GM21367 (cell line): ENCODE data around the gene NLRP12.
"Not testable (repeated sequence)": the region's sequence is repeated elsewhere in the genome, so short reads cannot be mapped to it uniquely, and the experiment has no call there.

Experiments used
- ATAC-seq: cut with Tn5 transposase; IDR thresholded peaks from one replicate; pipeline ENCODE4 v1.9.1; 2021; ENCODE audit not compliant: unreplicated experiment

The NLRP12 gene, protein sequence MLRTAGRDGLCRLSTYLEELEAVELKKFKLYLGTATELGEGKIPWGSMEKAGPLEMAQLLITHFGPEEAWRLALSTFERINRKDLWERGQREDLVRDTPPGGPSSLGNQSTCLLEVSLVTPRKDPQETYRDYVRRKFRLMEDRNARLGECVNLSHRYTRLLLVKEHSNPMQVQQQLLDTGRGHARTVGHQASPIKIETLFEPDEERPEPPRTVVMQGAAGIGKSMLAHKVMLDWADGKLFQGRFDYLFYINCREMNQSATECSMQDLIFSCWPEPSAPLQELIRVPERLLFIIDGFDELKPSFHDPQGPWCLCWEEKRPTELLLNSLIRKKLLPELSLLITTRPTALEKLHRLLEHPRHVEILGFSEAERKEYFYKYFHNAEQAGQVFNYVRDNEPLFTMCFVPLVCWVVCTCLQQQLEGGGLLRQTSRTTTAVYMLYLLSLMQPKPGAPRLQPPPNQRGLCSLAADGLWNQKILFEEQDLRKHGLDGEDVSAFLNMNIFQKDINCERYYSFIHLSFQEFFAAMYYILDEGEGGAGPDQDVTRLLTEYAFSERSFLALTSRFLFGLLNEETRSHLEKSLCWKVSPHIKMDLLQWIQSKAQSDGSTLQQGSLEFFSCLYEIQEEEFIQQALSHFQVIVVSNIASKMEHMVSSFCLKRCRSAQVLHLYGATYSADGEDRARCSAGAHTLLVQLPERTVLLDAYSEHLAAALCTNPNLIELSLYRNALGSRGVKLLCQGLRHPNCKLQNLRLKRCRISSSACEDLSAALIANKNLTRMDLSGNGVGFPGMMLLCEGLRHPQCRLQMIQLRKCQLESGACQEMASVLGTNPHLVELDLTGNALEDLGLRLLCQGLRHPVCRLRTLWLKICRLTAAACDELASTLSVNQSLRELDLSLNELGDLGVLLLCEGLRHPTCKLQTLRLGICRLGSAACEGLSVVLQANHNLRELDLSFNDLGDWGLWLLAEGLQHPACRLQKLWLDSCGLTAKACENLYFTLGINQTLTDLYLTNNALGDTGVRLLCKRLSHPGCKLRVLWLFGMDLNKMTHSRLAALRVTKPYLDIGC

GRCh38 chr19:53824134-53824611 is at the start of gene NLRP12:
Gene NLRP12 (minus strand): TSS chr19:53824314. CDS start chr19:53824174, 140 bp downstream.
- ATAC-seq, result no peak

- ATAC-seq, result no peak
Measured at GRCh38 chr19:53872762-53873161, 48.6 kb upstream of the NLRP12 start.

- ATAC-seq, result no peak
Measured at GRCh38 chr19:53871454-53871853, 47.3 kb upstream of the NLRP12 start.

DNA sequence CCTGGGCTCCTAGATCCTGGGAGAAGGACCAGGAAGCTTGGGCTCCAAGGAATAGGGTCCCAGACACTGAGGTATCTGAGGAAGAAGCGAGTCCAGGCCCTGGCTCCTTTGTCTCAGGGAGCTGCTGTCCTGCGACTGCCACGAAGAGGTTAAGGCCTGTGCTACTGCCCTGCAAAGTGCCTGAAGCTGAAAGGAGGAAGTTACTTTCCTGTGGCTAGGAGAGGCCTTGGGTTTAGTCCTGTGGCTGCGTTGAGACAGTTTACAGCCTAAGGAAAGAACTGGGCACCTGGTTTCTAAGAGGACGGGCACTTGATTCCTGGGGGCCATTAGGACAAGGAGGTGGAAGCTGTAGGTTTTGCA is 46.4 kb upstream of the NLRP12 start:
- ATAC-seq, result no peak

GRCh38 chr19:53869805-53870484 is 45.8 kb upstream of the NLRP12 start:
- not testable (repeated sequence) for ATAC-seq

GRCh38 chr19:53868892-53869804 is 45.0 kb upstream of the NLRP12 start:
- no peak for ATAC-seq

- no peak for ATAC-seq
Measured at GRCh38 chr19:53868091-53868891, 44.2 kb upstream of the NLRP12 start.

DNA sequence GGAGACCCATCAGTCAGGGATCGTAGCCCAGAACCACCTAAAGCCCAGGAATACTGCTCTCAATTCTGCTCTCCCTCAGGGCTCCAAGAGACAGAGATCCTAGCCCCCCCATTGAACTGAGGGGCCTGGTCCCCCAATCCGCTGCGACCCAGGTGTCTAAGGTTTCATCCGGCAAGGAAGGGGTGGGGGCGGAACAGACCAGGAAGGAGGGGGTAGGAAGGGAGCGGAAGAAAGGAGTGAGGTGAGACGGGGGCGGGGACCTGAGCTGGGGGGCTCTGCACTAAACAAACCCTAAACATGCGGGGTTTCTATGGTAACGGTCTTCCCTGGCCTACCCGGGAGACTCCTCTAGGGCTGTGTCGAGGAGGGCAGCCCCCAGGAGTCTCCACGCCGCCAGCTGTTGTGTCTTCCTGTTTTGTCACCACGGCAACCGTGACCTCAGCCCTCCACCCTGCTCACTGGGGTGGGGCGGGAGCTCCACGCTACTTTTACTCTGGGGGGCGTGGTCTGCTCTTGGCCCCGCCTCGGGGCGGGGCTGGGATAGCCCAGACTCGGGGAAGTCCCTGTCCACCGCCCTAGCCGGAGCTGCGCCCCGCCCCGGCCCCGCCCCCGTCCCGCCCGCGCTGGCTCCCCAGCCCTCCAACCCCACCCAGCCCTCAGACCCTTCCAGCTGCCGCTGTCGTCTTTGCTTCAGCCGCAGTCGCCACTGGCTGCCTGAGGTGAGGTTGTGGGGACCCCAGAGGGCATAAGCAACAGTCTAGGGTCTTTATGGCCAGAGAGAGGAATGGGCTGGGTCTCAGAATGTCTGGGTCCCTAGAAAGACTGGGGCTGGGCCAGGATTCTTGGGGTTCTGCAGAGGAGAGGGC is 43.3 kb upstream of the NLRP12 start, which contains the start of gene MYADM:
Gene MYADM, plus strand, starts transcription at position 659 of the 866 bp plus-strand sequence. CDS start 5,647 bp downstream, outside the sequence.
- peak; percentile 63 for ATAC-seq

DNA sequence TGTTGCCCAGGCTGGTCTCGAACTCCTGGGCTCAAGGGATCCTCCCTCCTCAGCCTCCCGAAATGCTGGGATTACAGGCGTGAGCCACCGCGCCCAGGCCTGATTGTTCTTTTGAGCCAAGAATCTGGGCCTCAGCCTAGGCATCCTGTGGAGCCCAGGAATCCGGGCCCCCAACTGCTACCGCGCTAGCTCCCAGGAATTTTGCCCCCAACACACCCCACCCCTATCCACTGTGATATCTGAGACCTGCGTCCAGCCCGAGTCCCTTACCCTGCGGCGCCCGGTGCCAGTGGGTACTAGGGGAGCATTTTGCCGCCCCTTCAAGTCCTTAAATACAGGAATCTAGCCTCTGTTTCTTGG is 42.7 kb upstream of the NLRP12 start:
- ATAC-seq, result no peak

GRCh38 chr19:53865918-53866864 is 42.1 kb upstream of the NLRP12 start:
- ATAC-seq, result no peak

- no peak for ATAC-seq
Measured at GRCh38 chr19:53865523-53865917, 41.4 kb upstream of the NLRP12 start.

GRCh38 chr19:53864308-53864836 is 40.3 kb upstream of the NLRP12 start:
- no peak for ATAC-seq

DNA sequence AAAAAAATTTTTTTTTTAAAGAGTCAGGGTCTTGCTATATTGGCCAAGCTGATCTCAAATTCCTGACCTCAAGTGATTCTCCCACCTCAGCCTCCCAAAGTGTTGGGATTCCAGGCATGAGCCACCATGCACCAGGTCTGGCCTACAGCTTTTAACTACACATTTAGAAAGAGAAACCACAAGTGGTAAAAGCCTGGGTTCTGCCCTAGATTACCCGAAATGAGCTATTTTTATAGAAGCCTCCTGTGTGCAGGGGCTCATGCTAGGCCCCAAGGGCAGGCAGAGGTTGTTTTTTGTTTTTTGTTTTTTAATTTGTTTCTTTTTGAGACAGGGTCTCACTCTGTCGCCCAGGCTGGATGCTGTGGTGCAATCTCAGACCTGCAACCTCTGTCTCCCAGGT is 29.6 kb upstream of the NLRP12 start:
- no peak for ATAC-seq

- no peak for ATAC-seq
Measured at GRCh38 chr19:53849237-53849676, 25.1 kb upstream of the NLRP12 start.

GRCh38 chr19:53847555-53847954 is 23.4 kb upstream of the NLRP12 start:
- ATAC-seq, result no peak

DNA sequence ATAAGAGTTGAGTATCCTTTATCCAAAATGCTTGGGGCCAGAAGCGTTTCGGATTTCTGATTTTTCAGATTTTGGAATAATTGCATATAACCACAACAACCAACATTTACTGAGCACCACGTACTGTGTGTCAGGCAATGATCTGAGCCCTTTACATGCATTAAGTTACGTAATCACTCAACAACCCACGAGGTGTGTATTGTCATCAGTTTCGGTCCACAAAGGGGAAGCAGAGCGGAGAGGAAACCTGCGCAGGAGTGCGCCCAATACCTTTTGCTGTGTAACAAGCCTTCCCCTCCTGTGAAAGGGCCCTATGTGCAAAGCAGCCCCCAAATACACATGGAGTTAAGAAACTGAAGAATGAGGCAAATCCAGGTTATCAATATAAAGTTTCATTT is 20.7 kb upstream of the NLRP12 start:
- no peak for ATAC-seq

- ATAC-seq, result not testable (repeated sequence)
Measured at GRCh38 chr19:53840914-53841313, 16.8 kb upstream of the NLRP12 start.
